ENCODE results near the gene OPALIN. TPM values are rescaled to one million over a fixed set of nuclear protein-coding genes. Genes with fewer than 3 reads are reported as not detected.
"Not testable (repeated sequence)": the region's sequence is repeated elsewhere in the genome, so short reads cannot be mapped to it uniquely, and the experiment has no call there.

OPALIN gene
- total RNA-seq, 1 experiment from 2014 or later, result not detected

DNA sequence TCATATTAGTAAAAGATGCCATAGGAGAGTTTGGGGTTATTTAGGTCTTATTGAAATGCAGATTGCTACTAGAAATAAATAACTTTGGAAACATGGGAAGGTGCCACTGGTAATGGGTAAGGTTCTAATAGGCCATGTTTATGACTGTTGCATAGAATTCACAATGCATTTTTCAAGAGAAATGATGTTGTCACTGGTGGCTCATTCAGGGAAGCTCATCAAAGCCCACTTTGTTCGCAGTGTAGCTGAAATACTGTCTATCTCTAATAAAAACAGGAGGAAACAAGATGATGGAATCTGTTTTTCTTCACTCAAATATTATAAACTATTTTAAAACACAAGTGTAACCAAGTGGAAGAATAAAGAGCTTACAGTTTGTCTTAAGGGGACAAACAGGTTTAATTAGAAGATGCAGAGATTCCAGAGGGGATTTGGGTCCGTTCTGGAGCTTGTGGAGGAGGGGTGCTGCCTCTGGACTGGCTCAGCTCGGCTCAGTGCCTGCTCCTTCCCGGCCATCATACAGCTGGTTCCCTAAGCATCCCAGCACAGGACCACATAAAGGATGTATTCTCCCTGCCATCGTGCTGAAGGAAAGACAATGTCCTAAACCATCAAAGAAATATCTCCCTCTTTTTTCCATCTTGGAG lies 20.4 kb downstream of the OPALIN start:
- no peak for DNase-seq (ENCODE audit: low read depth)

DNA sequence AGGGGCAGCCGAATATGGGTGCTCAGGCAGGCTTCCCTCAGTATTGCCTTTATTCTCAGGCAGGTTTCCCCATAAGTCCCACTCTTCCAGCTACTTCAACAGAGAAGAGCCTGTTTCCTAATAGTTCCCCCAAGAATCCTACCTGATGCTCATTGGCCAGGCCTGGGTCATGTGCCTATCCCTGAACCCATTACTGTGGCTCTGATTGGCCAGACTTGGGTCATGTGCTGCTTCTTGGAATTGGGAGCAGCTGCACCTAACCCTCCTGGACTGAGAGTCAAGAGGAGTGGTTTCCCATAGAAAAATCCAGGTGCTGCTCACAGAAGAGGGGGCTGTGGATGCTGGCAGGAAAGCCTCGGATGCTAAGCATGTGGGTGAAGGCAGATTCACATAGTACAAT lies 21.7 kb downstream of the OPALIN start:
- no peak for DNase-seq (ENCODE audit: low read depth)

DNA sequence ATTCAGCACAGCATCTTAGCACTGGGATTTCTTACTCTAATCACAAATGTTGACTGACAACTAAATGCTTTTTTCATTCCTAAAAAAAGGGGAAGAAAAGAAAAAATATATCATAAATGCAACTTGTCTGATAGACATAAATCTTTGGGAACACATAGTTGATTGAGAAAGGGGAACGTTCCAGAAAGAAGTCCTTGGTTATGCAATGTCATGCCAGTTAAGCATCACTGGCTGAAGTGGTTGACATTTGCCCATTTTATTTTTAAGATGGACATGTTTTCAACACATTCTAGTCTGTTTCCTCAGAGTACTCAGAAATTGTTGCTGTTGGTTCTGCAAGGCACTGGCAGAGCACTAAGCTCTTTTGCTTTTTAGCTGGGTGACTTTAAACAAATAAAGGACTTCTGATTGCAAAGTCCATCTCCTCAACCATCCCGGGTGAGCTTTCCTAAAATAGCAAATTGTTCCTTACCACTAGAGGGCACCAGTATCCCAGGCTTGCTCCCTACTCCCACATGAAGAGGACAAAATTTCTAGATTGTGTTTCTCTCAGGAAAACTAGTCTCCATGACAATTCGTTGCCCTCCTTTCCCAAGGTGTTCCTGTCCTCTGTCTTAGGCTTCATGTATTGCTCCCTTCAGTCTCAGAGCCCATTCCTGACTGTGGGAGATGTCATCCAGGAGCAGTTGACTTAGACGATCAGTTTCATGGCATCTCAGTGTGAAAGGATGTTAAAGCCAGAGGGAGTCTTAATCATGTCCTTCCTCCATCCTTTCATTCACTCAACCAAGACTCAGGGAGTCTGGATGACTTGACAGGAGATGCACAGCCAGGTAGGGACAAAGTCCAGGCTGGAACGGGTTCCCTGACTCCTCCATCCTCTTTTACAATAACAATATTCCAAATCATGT lies 23.9 kb downstream of the OPALIN start:
- peak; percentile 27 for DNase-seq (ENCODE audit: low read depth)

DNA sequence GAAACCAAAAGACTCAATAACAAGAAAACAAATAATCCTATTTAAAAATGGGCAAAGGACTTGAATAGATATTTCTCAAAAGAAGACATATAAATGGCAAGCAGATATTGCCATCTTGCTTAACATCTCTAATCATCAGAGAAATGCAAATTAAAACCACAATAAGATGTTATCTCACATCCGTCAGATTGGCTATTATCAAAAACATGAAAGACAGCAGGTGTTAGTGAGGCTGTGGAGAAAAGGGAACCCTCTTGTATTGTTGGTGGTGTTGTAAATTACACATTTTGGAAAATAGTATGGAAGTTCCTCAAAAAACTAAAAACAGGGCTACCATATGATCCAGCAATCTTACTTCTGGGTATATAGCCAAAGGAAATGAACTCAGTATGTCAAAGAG lies 25.7 kb downstream of the OPALIN start:
- no peak for DNase-seq (ENCODE audit: low read depth)

DNA sequence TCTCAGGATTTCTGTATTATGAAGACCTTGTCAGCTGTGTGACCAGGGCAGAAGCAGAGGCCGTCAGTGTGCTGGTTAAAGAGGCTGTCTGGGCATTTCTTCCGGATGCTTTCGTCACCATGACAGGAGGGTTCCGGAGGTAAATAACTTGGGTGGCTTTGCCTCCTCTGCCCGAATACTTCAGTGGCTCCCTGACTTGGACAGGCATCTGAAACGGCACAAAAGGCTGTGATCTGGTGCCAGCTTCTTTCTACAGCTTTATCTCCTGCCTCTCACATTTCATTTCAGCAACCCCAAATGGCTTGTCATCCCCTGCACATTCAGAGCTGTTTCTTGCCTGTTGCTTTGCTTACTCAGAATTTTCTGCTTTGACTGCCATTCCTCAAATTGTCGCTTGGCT lies 31.3 kb downstream of the OPALIN start:
- DNase-seq (ENCODE audit: low read depth), result no peak

DNA sequence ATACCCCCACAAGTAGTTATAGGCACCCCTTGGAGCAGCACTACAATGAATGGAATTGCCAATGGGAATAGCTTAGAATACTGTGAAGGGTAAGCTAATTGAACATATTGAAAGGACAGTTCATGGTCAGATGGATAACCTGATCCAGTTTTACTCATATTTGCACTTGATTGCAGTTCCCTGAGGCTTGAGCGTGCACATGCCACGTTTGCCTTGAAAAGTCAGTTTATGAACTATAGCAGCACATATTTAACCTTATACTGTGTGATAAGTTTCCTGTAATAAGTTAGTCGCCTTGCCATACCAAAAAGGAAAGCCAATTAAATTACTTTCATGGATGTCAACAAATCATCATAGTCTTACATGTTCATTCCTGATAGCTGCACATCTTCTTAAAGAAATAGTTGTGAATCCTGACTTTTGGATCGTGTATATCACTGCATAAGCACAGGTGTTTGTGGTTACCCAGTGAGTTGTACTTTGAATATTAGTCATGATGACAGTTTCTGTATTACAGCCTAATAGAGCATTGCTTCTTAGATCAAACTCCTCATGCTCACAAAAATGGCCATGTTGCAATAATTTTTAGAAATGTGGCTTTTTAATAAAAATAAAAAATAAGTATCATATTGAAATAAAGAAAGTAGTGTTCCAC lies 33.0 kb downstream of the OPALIN start:
- no peak for DNase-seq (ENCODE audit: low read depth)

DNA sequence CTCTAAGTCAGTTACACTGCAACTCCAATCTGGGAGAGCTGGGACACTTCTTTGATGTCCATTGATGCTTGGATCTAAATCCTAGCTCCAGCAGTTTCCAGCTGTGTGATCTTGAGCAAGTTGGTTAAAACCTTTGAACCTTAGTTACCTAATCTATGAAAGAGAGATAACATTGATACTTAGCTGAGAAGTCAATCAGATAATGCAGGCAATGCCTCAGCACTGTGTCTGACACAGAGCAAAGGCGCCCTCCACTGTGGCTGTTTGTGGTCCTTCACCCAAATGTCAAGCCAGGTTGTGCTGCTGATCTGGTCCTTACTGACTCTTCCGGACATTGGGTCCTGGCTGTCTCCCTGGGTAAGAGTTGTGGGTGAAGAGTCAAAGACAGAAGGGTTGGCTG lies 34.4 kb downstream of the OPALIN start:
- no peak for DNase-seq (ENCODE audit: low read depth)

DNA sequence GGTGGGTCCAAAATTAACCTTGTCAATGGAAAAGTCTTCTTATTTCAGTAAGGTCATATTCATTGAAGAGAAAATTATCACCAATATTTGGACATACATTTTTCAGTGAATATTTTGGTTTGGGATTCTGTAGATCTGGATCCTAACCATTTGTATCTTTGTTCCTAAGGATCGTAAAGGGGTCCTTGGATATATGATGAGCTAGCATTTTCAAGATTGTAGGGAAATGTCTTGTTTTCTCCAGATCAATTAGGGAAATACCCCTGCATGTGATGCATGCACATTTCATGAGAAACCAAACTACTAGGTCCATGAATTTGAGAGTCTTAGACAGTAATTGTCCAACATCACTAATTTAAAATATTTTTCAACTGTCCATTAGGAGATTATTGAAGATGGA lies 36.5 kb downstream of the OPALIN start:
- no peak for DNase-seq (ENCODE audit: low read depth)

DNA sequence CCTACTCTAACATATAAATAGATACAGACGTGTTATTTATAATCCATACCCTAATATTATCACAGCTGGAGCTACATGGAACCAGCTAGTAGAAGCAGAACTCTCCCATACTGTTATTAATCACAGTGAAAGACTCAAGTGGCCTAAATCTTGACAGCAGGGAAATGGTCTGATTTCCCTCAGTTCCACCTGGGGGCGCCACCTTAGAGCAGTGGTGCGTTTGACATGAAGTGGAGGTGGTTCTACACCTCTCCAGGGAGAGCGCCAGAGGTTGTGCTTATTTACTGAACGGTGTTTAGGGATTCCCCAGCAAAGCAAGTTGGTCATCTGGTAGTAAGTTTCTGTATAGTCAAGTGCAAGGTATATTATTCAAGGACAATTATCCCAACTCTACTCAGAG lies 37.0 kb downstream of the OPALIN start:
- no peak for DNase-seq (ENCODE audit: low read depth)

DNA sequence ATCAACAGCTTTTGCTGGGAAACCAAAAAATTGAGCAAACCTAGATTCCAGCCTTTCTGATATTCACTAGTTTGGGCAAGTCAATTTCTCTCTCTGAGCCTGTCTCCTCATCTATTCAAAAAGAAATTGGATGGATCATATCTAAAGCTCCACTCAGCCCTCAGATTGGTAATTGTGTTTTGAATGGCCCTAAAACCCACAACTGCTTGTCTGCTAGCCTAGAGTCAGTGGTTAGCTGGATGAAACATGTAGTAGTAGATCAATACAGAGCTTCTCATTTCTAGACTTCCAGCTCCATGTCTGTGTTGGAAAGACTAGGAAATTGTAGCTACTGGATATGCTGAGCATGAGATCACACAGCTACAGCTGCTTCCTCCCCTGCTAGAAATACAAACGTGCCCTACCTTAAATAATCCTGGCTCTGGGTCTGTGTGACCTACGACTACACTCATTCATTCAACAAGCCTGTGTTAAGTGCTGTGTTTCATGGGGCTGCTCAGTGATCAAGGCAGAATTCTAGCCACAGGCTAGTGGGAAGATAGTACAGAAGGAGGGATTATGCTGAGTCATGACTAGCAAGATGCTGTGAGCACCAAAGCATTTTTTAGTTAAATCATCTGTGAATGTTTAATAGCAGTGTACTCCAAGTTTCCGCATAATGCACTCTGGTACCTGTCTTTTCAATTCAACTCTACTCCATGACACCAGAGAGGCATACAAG lies 38.9 kb downstream of the OPALIN start:
- no peak for DNase-seq (ENCODE audit: low read depth)

DNA sequence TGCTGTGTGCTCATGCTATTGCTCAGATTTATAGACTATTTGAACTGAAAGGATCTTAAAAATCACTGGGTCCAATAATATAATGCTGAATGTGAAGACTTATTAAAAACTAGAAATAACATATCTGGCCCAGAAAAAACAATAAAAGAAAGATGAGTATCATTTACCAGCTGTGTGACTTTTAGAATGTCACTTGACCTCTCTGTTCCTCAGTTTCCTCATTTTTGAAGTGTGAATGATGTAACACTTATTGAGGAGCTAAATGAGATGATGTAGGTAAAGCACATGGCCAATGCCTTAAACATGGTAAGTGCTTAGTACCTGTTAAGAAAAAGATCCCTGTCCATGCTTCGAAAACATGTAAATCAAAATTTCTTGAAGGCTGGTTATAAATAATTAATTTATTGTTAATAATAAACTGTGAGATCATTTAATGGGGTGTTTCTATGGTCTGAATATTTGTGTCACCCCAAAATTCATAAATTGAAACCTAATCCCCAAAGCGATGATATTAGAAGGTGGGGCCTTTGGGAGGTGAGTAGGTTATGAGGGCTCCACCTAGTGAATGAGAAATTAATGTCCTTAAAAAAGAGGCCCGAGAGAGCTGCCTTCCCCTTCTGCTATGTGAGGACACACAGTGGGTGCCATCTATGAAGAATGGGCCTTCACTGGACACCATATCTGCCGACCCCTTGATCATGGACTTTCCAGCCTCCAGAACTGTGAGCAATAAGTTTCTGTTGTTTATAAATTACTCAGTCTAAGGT lies 41.6 kb downstream of the OPALIN start:
- DNase-seq (ENCODE audit: low read depth), result no peak

DNA sequence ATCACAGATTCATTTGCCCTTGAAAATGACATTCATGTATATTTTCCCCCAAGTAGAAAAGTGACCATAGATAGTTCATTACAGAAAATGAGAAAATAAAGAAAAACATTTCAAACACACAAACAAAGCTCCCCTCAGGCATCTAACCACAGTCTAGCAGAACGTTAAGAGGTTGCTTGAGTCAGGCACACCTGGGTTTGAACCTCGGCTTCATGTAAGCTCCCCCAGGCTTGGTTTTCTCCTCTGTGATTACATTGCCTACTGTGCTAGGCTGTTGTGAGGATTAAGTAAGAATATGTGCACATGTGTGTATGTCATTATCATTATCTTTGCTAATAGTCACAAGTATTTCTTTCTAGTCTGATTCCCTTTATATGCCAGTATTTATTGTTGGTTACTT lies 45.5 kb downstream of the OPALIN start:
- DNase-seq (ENCODE audit: low read depth), result no peak

DNA sequence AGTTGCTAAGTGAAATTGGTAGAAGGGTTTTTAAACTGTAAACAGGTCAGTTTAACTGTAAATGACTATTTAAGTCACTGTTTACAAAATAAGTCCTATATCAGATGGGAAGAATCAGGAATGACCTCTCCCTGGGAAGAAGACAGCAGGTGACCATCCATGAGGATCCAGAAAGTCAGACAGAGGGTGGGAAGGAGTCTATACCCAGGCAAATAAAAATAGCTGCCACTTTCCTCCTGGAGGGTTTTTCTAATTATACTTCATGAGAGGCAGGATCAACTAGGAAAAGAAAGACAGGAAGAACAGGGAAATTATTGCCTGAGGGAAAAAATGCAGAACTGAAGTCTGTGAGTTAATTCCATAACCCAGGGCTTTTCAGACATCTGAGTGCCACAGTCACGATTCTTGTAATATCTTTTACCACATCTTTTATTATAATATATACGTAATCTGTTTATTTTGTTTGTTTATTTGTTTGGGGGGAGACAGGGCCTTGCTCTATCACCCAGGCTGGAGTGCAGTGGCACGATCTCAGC lies 47.6 kb downstream of the OPALIN start:
- DNase-seq (ENCODE audit: low read depth), result no peak

DNA sequence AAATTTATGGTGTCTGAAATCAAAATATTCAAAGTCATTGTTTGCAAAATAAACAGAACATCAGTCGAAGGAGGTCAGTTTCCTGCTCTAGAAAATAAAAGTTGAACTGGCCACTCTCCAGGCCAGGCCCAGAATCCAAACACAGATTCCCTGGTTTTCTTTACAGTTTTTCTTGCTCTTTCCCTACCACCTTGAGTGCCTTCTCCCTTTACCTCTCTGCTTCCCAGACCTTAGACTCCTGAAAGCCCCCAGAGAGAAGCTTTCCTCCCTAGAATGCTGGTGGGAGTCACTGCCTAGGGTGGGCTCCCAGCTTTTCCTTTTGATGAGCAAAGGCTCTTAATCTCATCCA lies 48.5 kb downstream of the OPALIN start:
- DNase-seq (ENCODE audit: low read depth), result no peak

DNA sequence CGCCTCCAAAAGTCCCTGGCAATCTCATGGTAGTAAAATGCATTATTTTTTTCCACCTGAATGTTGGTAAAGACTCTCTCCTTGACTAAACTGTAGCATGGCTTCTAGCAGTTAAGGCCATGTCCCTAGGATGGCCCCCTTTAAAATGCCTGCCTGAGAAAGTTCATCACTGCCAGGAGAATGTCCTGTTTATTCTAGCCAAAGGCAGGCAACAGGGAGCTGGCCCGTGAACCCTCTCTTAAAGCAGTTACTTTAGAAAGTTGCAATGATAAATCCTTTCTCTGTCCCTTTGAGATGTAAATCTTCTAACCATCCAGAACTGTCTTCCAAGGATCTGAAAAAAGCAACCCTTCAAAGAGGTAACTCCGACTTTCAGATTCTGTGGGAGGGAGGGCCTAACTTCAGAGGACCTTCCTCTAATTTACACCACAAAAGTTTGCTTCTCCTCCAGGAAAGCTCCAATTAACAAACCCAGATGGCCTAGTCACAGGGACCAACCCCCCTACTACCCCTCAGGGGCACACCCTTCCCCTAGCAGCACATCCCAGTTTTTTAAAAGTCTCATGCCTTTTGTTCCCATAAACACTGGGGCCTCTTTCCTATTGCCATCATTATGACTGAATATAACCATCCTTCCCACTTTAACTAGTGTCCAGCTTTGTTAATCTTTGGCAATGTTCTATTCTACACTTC lies 49.0 kb downstream of the OPALIN start:
- DNase-seq (ENCODE audit: low read depth), result no peak

DNA sequence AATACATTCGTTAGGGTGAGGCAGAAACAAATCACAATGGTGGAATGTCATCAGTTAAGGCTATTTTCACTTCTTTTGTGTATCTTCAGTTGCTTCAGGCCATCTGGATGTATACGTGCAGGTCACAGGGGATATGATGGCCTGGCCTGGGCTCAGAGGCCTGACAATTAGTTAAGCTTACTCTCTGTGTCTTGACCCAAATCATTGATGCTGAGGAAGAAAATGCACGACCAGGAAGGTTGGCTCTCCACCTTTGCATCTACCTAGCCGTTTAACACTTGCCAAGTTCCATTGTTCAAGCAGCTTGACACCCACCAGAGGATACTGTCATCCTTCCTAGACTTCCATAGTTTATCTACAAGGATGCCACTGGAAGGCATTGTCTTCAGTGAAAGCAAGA lies 49.9 kb downstream of the OPALIN start:
- DNase-seq (ENCODE audit: low read depth), result not testable (repeated sequence)

DNA sequence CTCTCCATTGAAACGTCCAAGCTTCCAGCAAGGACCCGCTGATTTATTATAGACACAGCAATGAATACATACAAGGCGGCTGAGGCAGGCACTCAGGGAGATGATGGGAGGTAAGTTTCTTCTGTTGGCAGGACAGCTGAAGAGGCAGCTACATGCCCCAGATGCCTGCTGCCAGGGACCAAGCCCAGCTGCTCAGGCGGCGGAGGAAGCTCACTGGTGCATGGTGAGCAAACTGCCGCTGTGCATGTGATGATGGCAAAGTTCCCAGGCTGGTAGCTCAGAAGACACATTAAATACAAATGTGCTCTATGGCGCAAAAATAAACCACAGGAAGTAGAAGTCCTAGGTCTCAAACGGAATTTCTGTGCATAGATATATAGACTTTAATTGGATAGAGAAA lies 52.3 kb downstream of the OPALIN start:
- DNase-seq (ENCODE audit: low read depth), result peak; percentile 17

DNA sequence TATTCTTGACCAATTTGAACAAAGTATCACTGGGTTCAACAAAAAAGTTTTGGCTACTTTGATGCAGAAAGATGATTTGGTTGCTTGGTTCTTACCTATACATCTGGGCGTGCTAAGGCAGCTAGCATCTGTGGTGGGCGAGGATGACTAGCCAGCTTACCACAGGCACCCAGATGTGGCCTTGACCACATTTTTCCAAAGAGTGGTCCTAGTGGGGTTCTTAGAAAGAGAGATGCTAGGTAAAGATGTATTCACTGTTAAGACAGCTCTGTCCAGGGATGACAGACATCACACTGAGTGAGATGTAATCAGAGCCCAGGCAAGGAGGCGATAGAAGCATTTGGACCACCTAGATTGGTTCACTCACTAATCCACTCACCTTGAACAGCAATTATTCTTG lies 53.8 kb downstream of the OPALIN start:
- DNase-seq (ENCODE audit: low read depth), result no peak

DNA sequence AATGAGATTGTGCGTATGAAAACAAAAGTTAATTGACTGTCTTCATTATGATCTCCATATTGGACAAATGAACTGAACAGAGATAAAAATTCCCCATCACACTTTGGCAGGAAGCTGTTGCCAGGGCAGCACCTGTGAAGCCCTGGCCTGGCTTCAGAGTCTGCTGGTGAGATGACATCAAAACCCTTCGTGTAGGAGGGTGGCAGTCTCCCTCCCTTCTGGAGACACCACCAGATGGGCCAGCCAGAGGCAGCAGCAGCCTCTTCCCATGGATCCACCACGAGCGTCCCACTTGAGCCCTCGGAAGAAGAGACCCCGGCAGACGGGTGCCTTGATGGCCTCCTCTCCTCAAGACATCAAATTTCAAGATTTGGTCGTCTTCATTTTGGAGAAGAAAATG lies 54.6 kb downstream of the OPALIN start, which contains the start of gene DNTT:
Gene DNTT, plus strand, starts transcription at position 205 of the 400 bp plus-strand sequence. Its CDS starts 64 bp downstream, at position 269.
- no peak for DNase-seq (ENCODE audit: low read depth)

DNA sequence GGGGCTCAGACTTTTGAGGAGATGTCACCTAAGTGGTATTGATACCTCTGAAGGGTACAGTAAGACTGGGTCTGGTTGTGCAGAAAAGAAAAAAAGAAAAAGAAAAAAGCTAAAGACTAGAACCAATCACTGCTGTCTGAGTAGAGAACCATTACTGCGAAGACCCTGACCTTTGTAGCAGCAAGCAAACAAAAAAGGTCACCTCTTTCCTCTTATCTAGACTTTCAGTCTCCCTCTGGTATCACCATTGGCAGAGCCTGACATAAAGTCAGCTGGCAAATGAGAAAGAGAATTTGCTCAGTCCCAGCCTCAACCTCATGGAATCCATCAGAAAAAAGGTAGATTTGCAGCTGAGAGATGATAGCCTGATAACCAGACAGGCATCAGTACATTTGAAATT lies 57.2 kb downstream of the OPALIN start:
- DNase-seq (ENCODE audit: low read depth), result no peak
